ENCODE measurements around the gene XRN1.

XRN1 gene

GRCh38 chr3:142436951-142437585 lies 10.8 kb downstream of the XRN1 start:
- H3K36me3 ChIP-seq, result peaks cover 3% of the 10 kb centered on the region; the same call in 1 of the 2 replicates
- no peak for TF ChIP-seq CTCF (IDR thresholded peaks at IDR 0.05; ENCODE audit: low read depth, low read length)
- no peak for DNase-seq
- H3K27me3 ChIP-seq, result no peaks in the 10 kb centered on the region
- no peaks in the 10 kb centered on the region for H3K4me1 ChIP-seq
- H3K9me3 ChIP-seq, result no peaks in the 10 kb centered on the region
- H3K4me3 ChIP-seq (ENCODE audit: low read depth, low read length), result no peak overlapping the region

GRCh38 chr3:142434503-142434902 lies 13.3 kb downstream of the XRN1 start:
- Histone ChIP-seq H3K4me3 (ENCODE audit: low read depth, low read length) (no peak overlapping the region), H3K9me3 (no peaks in the 10 kb centered on the region), H3K27me3 (no peaks in the 10 kb centered on the region), H3K4me1 (no peaks in the 10 kb centered on the region), H3K36me3 (peaks cover 14% of the 10 kb centered on the region)
- no peak for TF ChIP-seq CTCF (IDR thresholded peaks at IDR 0.05; ENCODE audit: low read depth, low read length)
- DNase-seq, result no peak

GRCh38 chr3:142433110-142433509 lies 14.7 kb downstream of the XRN1 start:
- no peak for DNase-seq
- no peak overlapping the region for H3K4me3 ChIP-seq (ENCODE audit: low read depth, low read length)
- H3K27me3 ChIP-seq, result no peaks in the 10 kb centered on the region
- no peaks in the 10 kb centered on the region for H3K4me1 ChIP-seq
- no peaks in the 10 kb centered on the region for H3K9me3 ChIP-seq
- TF ChIP-seq CTCF (IDR thresholded peaks at IDR 0.05; ENCODE audit: low read depth, low read length), result no peak
- peaks cover 14% of the 10 kb centered on the region for H3K36me3 ChIP-seq

GRCh38 chr3:142429582-142429981 lies 18.3 kb downstream of the XRN1 start:
- no peaks in the 10 kb centered on the region for H3K27me3 ChIP-seq
- H3K4me3 ChIP-seq (ENCODE audit: low read depth, low read length), result no peak overlapping the region
- H3K9me3 ChIP-seq, result no peaks in the 10 kb centered on the region
- no peak for TF ChIP-seq CTCF (IDR thresholded peaks at IDR 0.05; ENCODE audit: low read depth, low read length)
- peaks cover 14% of the 10 kb centered on the region for H3K36me3 ChIP-seq
- no peak for DNase-seq
- no peaks in the 10 kb centered on the region for H3K4me1 ChIP-seq

- Histone ChIP-seq H3K9me3 (no peaks in the 10 kb centered on the region), H3K27me3 (no peaks in the 10 kb centered on the region), H3K4me3 (ENCODE audit: low read depth, low read length) (no peak overlapping the region), H3K36me3 (peaks cover 12% of the 10 kb centered on the region), H3K4me1 (no peaks in the 10 kb centered on the region)
- TF ChIP-seq CTCF (IDR thresholded peaks at IDR 0.05; ENCODE audit: low read depth, low read length), result no peak
- DNase-seq, result no peak
These were observed 23.1 kb downstream of the XRN1 start for GRCh38 chr3:142424754-142425153.

- TF ChIP-seq CTCF (IDR thresholded peaks at IDR 0.05; ENCODE audit: low read depth, low read length), result no peak
- Histone ChIP-seq H3K9me3 (no peaks in the 10 kb centered on the region), H3K4me3 (ENCODE audit: low read depth, low read length) (no peak overlapping the region), H3K27me3 (no peaks in the 10 kb centered on the region), H3K4me1 (no peaks in the 10 kb centered on the region), H3K36me3 (peaks cover 14% of the 10 kb centered on the region)
- no peak for DNase-seq
These were observed 28.8 kb downstream of the XRN1 start for GRCh38 chr3:142418926-142419592.
